HepG2 (cell line): Measurements from ENCODE around the gene CXCR5. TPM values are rescaled to one million over a fixed set of nuclear protein-coding genes. Genes with fewer than 3 reads are reported as not detected.

ENCODE experiments used
- CC2D1A ChIP-seq: sonication (generic); formaldehyde crosslinking; IDR thresholded peaks from 2 replicates; pipeline ENCODE4 v1.8.1; 2023; ENCODE audit warnings: mild to moderate bottlenecking, missing genetic modification reagents
- HOXA5 ChIP-seq: sonication (generic); formaldehyde crosslinking; IDR thresholded peaks from 2 replicates; pipeline ENCODE4 v1.4.0; 2020; ENCODE audit warnings: missing genetic modification reagents
- JUND ChIP-seq: sonication (generic); formaldehyde crosslinking; IDR thresholded peaks from 2 replicates; pipeline ENCODE4 v1.8.0; 2022; ENCODE audit warnings: mild to moderate bottlenecking, missing genetic modification reagents
- KDM1A ChIP-seq: IDR thresholded peaks from 2 replicates; pipeline ENCODE4 v1.6.1; 2016; ENCODE audit warnings: missing compliant biosample characterization
- NR3C1 ChIP-seq: sonication (generic); formaldehyde crosslinking; IDR thresholded peaks from 2 replicates; pipeline ENCODE4 v1.4.0; 2020; ENCODE audit warnings: missing genetic modification reagents
- RXRB ChIP-seq: IDR thresholded peaks from 2 replicates; pipeline ENCODE4 v1.6.1; 2016; ENCODE audit warnings: borderline replicate concordance, missing genetic modification reagents, missing compliant biosample characterization
- SIX4 ChIP-seq: sonication (generic); formaldehyde crosslinking; IDR thresholded peaks from 2 replicates; pipeline ENCODE4 v1.4.0; 2020; ENCODE audit warnings: missing genetic modification reagents
- SMAD9 ChIP-seq: sonication (generic); formaldehyde crosslinking; IDR thresholded peaks from 2 replicates; pipeline ENCODE4 v1.5.1; 2020; ENCODE audit warnings: mild to moderate bottlenecking, missing genetic modification reagents
- TEAD2 ChIP-seq: sonication (generic); formaldehyde crosslinking; IDR thresholded peaks from 2 replicates; pipeline ENCODE4 v1.9.0; 2021; ENCODE audit warnings: missing genetic modification reagents
- ZNF33A ChIP-seq: sonication (generic); formaldehyde crosslinking; IDR thresholded peaks from 2 replicates; pipeline ENCODE4 v1.5.1; 2020; ENCODE audit warnings: missing genetic modification reagents, mild to moderate bottlenecking, moderate library complexity, borderline replicate concordance
- ZNF354B ChIP-seq: sonication (generic); formaldehyde crosslinking; IDR thresholded peaks from 2 replicates; pipeline ENCODE4 v1.8.0; 2022; ENCODE audit warnings: mild to moderate bottlenecking, missing genetic modification reagents
- ZNF816 ChIP-seq: sonication (generic); formaldehyde crosslinking; IDR thresholded peaks from 2 replicates; pipeline ENCODE4 v1.8.0; 2022; ENCODE audit warnings: missing genetic modification reagents, mild to moderate bottlenecking, borderline replicate concordance
- polyA plus RNA-seq, 8 experiments: library from polyadenylated mRNA; depleted of rRNA in 3 of 8; stranded (reverse) in 7 of 8; unstranded in 1 of 8; fragments of >200 nt; fragmentation: Illumina TruSeq in 4 of 8; extraction: Trizol in 4 of 8; gene quantifications; 2 replicates each; pipeline versions ENCODE4 v1.2.1 to v1.2.3, GENCODE V29; 2011 to 2016; ENCODE audit warnings: low read depth in 4 of 8, missing spikeins in 1 of 8, mixed read lengths in 1 of 8; ENCODE audit not compliant: insufficient read depth in 1 of 8
- total RNA-seq, 5 experiments: library from RNA; depleted of rRNA; stranded (reverse); fragments of >200 nt; fragmentation: Illumina TruSeq; extraction: Trizol; gene quantifications; 2 replicates each; pipeline ENCODE4 v1.2.3, GENCODE V29; 2016; ENCODE audit warnings: low read depth in 1 of 5
- TF ChIP-seq, protein P1 (sequence below): sonication (generic); formaldehyde crosslinking; IDR thresholded peaks from 2 replicates; pipeline ENCODE4 v1.5.0; 2020; ENCODE audit warnings: mild to moderate bottlenecking, missing genetic modification reagents, moderate library complexity
- TF ChIP-seq, protein P2 (sequence below): sonication (generic); formaldehyde crosslinking; IDR thresholded peaks from 2 replicates; pipeline ENCODE4 v1.4.0; 2020; ENCODE audit warnings: missing genetic modification reagents
- TF ChIP-seq, protein P3 (sequence below): sonication (generic); formaldehyde crosslinking; IDR thresholded peaks from 2 replicates; pipeline ENCODE4 v1.8.1; 2023; ENCODE audit warnings: mild to moderate bottlenecking, missing genetic modification reagents, borderline replicate concordance
- TF ChIP-seq, protein P4 (sequence below): sonication (generic); formaldehyde crosslinking; IDR thresholded peaks from 2 replicates; pipeline ENCODE4 v1.5.0; 2020; ENCODE audit warnings: mild to moderate bottlenecking, missing genetic modification reagents
- TF ChIP-seq, protein P5 (sequence below): sonication (generic); formaldehyde crosslinking; IDR thresholded peaks from 2 replicates; pipeline ENCODE4 v1.8.1; 2023; ENCODE audit warnings: mild to moderate bottlenecking, missing genetic modification reagents
- TF ChIP-seq, protein P6 (sequence below): IDR thresholded peaks from 2 replicates; pipeline ENCODE4 v1.6.1; 2016; ENCODE audit warnings: low read depth, control low read depth
- TF ChIP-seq, protein P7 (sequence below): sonication (generic); formaldehyde crosslinking; IDR thresholded peaks from 2 replicates; pipeline ENCODE4 v1.5.1; 2020; ENCODE audit warnings: mild to moderate bottlenecking, moderate library complexity, missing genetic modification reagents

CXCR5 gene
- total and polyA plus RNA-seq, 2 of the 13 experiments (the other 11 are each of a cell fraction or from before 2014, with no cell fraction given): not detected

DNA sequence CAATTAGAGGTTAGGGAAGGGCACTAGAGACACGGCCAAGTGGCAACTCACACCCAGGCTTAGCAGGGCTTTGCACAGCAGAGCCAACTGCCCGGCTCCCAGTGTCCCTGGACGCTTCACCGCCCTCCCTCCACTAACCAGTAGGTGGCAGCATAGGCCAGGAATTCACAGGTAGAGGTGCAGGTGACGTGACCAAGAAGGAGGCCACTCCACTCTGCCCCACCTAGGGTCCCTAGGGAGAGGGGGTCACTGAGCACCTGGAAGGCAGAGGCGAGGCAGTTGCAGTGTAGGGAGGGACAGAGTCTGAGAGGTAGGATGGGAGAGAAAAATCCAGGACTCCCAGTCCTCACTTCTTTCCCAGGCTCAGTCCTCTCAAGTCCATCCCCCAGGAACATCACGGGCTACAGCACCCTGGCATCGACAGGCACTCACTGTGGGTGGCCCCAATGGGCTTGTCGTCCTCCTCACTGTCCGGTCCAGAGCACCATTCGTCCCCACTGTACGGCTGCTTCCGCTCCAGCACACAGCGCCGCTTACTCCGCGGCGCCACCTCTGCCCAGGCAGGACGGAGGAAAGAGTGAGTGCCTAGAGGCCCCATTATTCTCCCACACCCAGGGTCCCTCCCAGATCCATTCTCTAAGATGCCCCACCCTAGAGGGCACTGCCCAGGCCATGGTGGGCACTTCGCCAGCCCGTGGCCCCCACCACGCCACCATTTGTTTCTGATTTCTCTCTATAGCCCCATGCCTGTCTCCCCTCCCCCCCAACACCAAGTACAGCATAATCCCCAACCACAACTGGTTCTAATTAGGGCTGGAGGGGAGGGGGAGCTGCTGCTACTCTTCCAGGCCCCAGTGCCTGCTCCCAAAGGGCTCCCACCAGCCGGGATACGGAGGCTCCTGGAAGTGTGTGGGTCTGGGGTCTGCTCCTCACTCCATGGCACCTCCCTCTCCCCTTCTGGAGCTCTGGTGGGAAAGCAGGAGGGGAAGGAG is 23.7 kb downstream of the CXCR5 start (continued):
- TF ChIP-seq, protein P1, sequence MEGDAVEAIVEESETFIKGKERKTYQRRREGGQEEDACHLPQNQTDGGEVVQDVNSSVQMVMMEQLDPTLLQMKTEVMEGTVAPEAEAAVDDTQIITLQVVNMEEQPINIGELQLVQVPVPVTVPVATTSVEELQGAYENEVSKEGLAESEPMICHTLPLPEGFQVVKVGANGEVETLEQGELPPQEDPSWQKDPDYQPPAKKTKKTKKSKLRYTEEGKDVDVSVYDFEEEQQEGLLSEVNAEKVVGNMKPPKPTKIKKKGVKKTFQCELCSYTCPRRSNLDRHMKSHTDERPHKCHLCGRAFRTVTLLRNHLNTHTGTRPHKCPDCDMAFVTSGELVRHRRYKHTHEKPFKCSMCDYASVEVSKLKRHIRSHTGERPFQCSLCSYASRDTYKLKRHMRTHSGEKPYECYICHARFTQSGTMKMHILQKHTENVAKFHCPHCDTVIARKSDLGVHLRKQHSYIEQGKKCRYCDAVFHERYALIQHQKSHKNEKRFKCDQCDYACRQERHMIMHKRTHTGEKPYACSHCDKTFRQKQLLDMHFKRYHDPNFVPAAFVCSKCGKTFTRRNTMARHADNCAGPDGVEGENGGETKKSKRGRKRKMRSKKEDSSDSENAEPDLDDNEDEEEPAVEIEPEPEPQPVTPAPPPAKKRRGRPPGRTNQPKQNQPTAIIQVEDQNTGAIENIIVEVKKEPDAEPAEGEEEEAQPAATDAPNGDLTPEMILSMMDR (CRISPR knock-in tag): peak; percentile 99
- TF ChIP-seq SMAD9: no peak
- TF ChIP-seq, protein P2, sequence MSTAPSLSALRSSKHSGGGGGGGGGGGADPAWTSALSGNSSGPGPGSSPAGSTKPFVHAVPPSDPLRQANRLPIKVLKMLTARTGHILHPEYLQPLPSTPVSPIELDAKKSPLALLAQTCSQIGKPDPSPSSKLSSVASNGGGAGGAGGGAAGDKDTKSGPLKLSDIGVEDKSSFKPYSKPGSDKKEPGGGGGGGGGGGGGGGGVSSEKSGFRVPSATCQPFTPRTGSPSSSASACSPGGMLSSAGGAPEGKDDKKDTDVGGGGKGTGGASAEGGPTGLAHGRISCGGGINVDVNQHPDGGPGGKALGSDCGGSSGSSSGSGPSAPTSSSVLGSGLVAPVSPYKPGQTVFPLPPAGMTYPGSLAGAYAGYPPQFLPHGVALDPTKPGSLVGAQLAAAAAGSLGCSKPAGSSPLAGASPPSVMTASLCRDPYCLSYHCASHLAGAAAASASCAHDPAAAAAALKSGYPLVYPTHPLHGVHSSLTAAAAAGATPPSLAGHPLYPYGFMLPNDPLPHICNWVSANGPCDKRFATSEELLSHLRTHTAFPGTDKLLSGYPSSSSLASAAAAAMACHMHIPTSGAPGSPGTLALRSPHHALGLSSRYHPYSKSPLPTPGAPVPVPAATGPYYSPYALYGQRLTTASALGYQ: no peak
- no peak for TF ChIP-seq KDM1A
- TF ChIP-seq, protein P3, sequence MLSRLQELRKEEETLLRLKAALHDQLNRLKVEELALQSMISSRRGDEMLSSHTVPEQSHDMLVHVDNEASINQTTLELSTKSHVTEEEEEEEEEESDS (CRISPR knock-in tag): no peak
- TF ChIP-seq, protein P4, sequence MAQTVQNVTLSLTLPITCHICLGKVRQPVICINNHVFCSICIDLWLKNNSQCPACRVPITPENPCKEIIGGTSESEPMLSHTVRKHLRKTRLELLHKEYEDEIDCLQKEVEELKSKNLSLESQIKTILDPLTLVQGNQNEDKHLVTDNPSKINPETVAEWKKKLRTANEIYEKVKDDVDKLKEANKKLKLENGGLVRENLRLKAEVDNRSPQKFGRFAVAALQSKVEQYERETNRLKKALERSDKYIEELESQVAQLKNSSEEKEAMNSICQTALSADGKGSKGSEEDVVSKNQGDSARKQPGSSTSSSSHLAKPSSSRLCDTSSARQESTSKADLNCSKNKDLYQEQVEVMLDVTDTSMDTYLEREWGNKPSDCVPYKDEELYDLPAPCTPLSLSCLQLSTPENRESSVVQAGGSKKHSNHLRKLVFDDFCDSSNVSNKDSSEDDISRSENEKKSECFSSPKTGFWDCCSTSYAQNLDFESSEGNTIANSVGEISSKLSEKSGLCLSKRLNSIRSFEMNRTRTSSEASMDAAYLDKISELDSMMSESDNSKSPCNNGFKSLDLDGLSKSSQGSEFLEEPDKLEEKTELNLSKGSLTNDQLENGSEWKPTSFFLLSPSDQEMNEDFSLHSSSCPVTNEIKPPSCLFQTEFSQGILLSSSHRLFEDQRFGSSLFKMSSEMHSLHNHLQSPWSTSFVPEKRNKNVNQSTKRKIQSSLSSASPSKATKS (CRISPR knock-in tag): no peak
- TF ChIP-seq, protein P5, sequence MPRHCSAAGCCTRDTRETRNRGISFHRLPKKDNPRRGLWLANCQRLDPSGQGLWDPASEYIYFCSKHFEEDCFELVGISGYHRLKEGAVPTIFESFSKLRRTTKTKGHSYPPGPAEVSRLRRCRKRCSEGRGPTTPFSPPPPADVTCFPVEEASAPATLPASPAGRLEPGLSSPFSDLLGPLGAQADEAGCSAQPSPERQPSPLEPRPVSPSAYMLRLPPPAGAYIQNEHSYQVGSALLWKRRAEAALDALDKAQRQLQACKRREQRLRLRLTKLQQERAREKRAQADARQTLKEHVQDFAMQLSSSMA (CRISPR knock-in tag): no peak
- no peak for TF ChIP-seq HOXA5 (CRISPR knock-in tag)
- TF ChIP-seq ZNF816 (CRISPR knock-in tag): no peak
- TF ChIP-seq CC2D1A (CRISPR knock-in tag): no peak
- TF ChIP-seq ZNF354B (CRISPR knock-in tag): no peak
- TF ChIP-seq, protein P6, sequence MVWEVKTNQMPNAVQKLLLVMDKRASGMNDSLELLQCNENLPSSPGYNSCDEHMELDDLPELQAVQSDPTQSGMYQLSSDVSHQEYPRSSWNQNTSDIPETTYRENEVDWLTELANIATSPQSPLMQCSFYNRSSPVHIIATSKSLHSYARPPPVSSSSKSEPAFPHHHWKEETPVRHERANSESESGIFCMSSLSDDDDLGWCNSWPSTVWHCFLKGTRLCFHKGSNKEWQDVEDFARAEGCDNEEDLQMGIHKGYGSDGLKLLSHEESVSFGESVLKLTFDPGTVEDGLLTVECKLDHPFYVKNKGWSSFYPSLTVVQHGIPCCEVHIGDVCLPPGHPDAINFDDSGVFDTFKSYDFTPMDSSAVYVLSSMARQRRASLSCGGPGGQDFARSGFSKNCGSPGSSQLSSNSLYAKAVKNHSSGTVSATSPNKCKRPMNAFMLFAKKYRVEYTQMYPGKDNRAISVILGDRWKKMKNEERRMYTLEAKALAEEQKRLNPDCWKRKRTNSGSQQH (CRISPR knock-in tag): no peak
- TF ChIP-seq RXRB (CRISPR knock-in tag): peak; percentile 40; the same call in 1 of the 2 replicates
- TF ChIP-seq TEAD2 (CRISPR knock-in tag): no peak
- TF ChIP-seq, protein P7, sequence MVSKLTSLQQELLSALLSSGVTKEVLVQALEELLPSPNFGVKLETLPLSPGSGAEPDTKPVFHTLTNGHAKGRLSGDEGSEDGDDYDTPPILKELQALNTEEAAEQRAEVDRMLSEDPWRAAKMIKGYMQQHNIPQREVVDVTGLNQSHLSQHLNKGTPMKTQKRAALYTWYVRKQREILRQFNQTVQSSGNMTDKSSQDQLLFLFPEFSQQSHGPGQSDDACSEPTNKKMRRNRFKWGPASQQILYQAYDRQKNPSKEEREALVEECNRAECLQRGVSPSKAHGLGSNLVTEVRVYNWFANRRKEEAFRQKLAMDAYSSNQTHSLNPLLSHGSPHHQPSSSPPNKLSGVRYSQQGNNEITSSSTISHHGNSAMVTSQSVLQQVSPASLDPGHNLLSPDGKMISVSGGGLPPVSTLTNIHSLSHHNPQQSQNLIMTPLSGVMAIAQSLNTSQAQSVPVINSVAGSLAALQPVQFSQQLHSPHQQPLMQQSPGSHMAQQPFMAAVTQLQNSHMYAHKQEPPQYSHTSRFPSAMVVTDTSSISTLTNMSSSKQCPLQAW: peak; percentile 75
- TF ChIP-seq ZNF33A: no peak
- TF ChIP-seq JUND (CRISPR knock-in tag): no peak
- no peak for TF ChIP-seq SIX4
- TF ChIP-seq NR3C1 (CRISPR knock-in tag): no peak
